SK-N-SH (cell line): ENCODE data around the gene MTRF1. TPM values are rescaled to one million over a fixed set of nuclear protein-coding genes. Genes with fewer than 3 reads are reported as not detected.

Experiments
- CTCF ChIA-PET: fragments of 300-600, 350-600 bp; formaldehyde crosslinking; extraction: SDS; loops from one replicate; lab custom pipeline; 2021; lab: Yijun Ruan, JAX
- POLR2A ChIA-PET: fragments of 350-600 bp; sonication (Branson Sonifier 250); formaldehyde crosslinking; extraction: SDS; loops from one replicate; lab custom pipeline; 2020; ENCODE audit warnings: antibody characterized with exemption, inconsistent platforms; lab: Yijun Ruan, JAX
- DNase-seq: peaks from one replicate; pipeline ENCODE4 v3.0.0; 2012
- H2AFZ ChIP-seq: fragments of 200-600 bp; sonication (generic); 2 replicates; pipeline ENCODE4 v1.8.1; 2016; ENCODE audit warnings: antibody characterized with exemption, mild to moderate bottlenecking, low read depth
- H3F3A ChIP-seq: fragments of 200-600 bp; sonication (generic); replicated peaks from 2 replicates; pipeline ENCODE3; 2016; ENCODE audit warnings: antibody characterized with exemption, mild to moderate bottlenecking; ENCODE audit not compliant: insufficient read depth
- H3K27ac ChIP-seq, 2 experiments: fragments of 200-500 bp in 1 of 2; fragments of 200-600 bp in 1 of 2; sonication (Bioruptor generic) in 1 of 2; sonication (generic), shearing (Covaris generic) in 1 of 2; 2 replicates each; pipeline versions ENCODE4 v1.5.1 to v1.6.1; 2014 to 2016; ENCODE audit warnings: low read depth in 2 of 2, inconsistent platforms in 1 of 2, low read length in 1 of 2, mild to moderate bottlenecking in 1 of 2, mixed read lengths in 1 of 2
- H3K27me3 ChIP-seq: fragments of 200-600 bp; sonication (generic), shearing (Covaris generic); 2 replicates; pipeline ENCODE4 v1.6.1; 2016; ENCODE audit warnings: mixed run types; ENCODE audit not compliant: insufficient read depth
- H3K36me3 ChIP-seq, 2 experiments: fragments of 200-500 bp in 1 of 2; fragments of 200-600 bp in 1 of 2; sonication (Bioruptor generic) in 1 of 2; sonication (generic) in 1 of 2; replicated peaks in 1 of 2; 2 replicates each; pipeline versions ENCODE3 to v1.5.1; 2014 to 2016; ENCODE audit warnings: low read length in 1 of 2, mild to moderate bottlenecking in 1 of 2; ENCODE audit not compliant: insufficient read depth in 2 of 2, control insufficient read depth in 1 of 2
- H3K4me1 ChIP-seq, 2 experiments: fragments of 200-500 bp in 1 of 2; fragments of 200-600 bp in 1 of 2; sonication (Bioruptor generic) in 1 of 2; sonication (generic), shearing (Covaris generic) in 1 of 2; 2 replicates each; pipeline versions ENCODE4 v1.5.1 to v1.6.1; 2014 to 2016; ENCODE audit warnings: low read depth in 1 of 2, low read length in 1 of 2, mixed run types in 1 of 2; ENCODE audit not compliant: insufficient read depth in 2 of 2, control insufficient read depth in 1 of 2
- H3K4me2 ChIP-seq: fragments of 200-600 bp; sonication (generic), shearing (Covaris generic); 2 replicates; pipeline ENCODE4 v1.6.1; 2017; ENCODE audit warnings: mixed run types
- H3K4me3 ChIP-seq, 2 experiments: fragments of 200-500 bp in 1 of 2; fragments of 200-600 bp in 1 of 2; sonication (Bioruptor generic) in 1 of 2; sonication (generic), shearing (Covaris generic) in 1 of 2; 2 replicates each; pipeline versions ENCODE4 v1.5.1 to v1.8.1; 2014 to 2016; ENCODE audit warnings: low read depth in 2 of 2, inconsistent platforms in 1 of 2, low read length in 1 of 2, mild to moderate bottlenecking in 1 of 2, mixed read lengths in 1 of 2, moderate library complexity in 1 of 2
- H3K79me2 ChIP-seq: fragments of 200-600 bp; sonication (generic); 2 replicates; pipeline ENCODE4 v1.8.1; 2017; ENCODE audit warnings: mild to moderate bottlenecking; ENCODE audit not compliant: insufficient read depth
- H3K9ac ChIP-seq: fragments of 200-600 bp; sonication (generic); 2 replicates; pipeline ENCODE4 v1.6.1; 2017; ENCODE audit warnings: mixed run types
- H3K9me2 ChIP-seq: fragments of 200-600 bp; sonication (generic); 2 replicates; pipeline ENCODE4 v1.6.1; 2017; ENCODE audit warnings: mixed run types
- H3K9me3 ChIP-seq: fragments of 200-600 bp; sonication (generic); 2 replicates; pipeline ENCODE4 v1.6.1; 2017; ENCODE audit warnings: mixed run types, mild to moderate bottlenecking, moderate library complexity
- H4K20me1 ChIP-seq: fragments of 200-600 bp; sonication (generic); 2 replicates; pipeline ENCODE4 v1.6.1; 2017; ENCODE audit warnings: mild to moderate bottlenecking, mixed run types; ENCODE audit not compliant: insufficient read depth
- EP300 ChIP-seq, 2 experiments: IDR thresholded peaks; 2 replicates each; pipeline versions ENCODE4 v1.4.0 to v1.6.1; 2012; ENCODE audit warnings: borderline replicate concordance in 1 of 2, low read depth in 1 of 2, low read length in 1 of 2
- FOSL2 ChIP-seq: IDR thresholded peaks from 2 replicates; pipeline ENCODE4 v1.4.0; 2012; ENCODE audit warnings: low read depth, mild to moderate bottlenecking, moderate library complexity, borderline replicate concordance
- GABPA ChIP-seq: IDR thresholded peaks from 2 replicates; pipeline ENCODE4 v1.4.0; 2012; ENCODE audit warnings: low read depth, mild to moderate bottlenecking
- IRF3 ChIP-seq: fragments of 150-350 bp; IDR thresholded peaks from 2 replicates; pipeline ENCODE4 v1.6.1; 2016; ENCODE audit warnings: mild to moderate bottlenecking, low read depth, low read length
- JUND ChIP-seq: IDR thresholded peaks from 2 replicates; pipeline ENCODE4 v1.4.0; 2012
- MEF2A ChIP-seq: IDR thresholded peaks from 2 replicates; pipeline ENCODE4 v1.4.0; 2012; ENCODE audit warnings: low read depth, borderline replicate concordance
- NFIC ChIP-seq: IDR thresholded peaks from 2 replicates; pipeline ENCODE4 v1.4.0; 2012; ENCODE audit warnings: borderline replicate concordance
- RXRA ChIP-seq: IDR thresholded peaks from 2 replicates; pipeline ENCODE4 v1.4.0; 2012; ENCODE audit warnings: low read depth, mild to moderate bottlenecking, borderline replicate concordance
- SIN3A ChIP-seq: IDR thresholded peaks from 2 replicates; pipeline ENCODE4 v1.6.1; 2012; ENCODE audit warnings: low read depth, mild to moderate bottlenecking, low read length, moderate library complexity, borderline replicate concordance
- TCF12 ChIP-seq: IDR thresholded peaks from 2 replicates; pipeline ENCODE4 v1.4.0; 2012
- ZBTB33 ChIP-seq: IDR thresholded peaks from 2 replicates; pipeline ENCODE4 v1.4.0; 2012; ENCODE audit warnings: low read depth, borderline replicate concordance
- WGBS: methylation state at CpG from one replicate; pipeline ENCODE4 v1.1.6; 2017; ENCODE audit warnings: low lambda C conversion rate; 5-methylcytosine and 5-hydroxymethylcytosine counted together
- polyA plus RNA-seq, 3 experiments: library from polyadenylated mRNA; depleted of rRNA; stranded (reverse); fragments of >200 nt; gene quantifications; 2 replicates each; pipeline ENCODE4 v1.2.3, GENCODE V29; 2012

Gene MTRF1
- polyA plus RNA-seq, 1 of the 3 experiments (the other 2 are of a cell fraction) = 9.2 TPM

- no peak overlapping the region for H2AFZ ChIP-seq
- ChIA-PET CTCF (no interaction called here), POLR2A (no interaction called here)
- no peak for DNase-seq
- TF ChIP-seq SIN3A (no peak), ZBTB33 (no peak), GABPA (no peak), JUND (peak; percentile 47), MEF2A (no peak), FOSL2 (peak; percentile 56; the same call in 1 of the 2 replicates), TCF12 (peak; percentile 56), RXRA (no peak)
- H3K9me2 ChIP-seq = no peaks in the 10 kb centered on the region
- peaks cover 20% of the 10 kb centered on the region for H3F3A ChIP-seq
- peak overlapping the region; percentile 25; the same call in 1 of the 2 replicates for H3K4me2 ChIP-seq
- no peaks in the 10 kb centered on the region for H3K27me3 ChIP-seq
- H4K20me1 ChIP-seq = no peaks in the 10 kb centered on the region
- H3K4me3 ChIP-seq = no peak overlapping the region
- peaks cover 0 to 3% of the 10 kb centered on the region in 2 experiments; a peak in 1 of 4 replicates for H3K4me1 ChIP-seq
- 0 out of 2 replicates have a peak, but pooled peaks cover 6% of the 10 kb centered on the region for H3K9me3 ChIP-seq
- H3K79me2 ChIP-seq = no peaks in the 10 kb centered on the region
- H3K9ac ChIP-seq = no peak overlapping the region
- H3K36me3 ChIP-seq = no peaks in the 10 kb centered on the region
- H3K27ac ChIP-seq = peak overlapping the region in 1 of 2 experiments; percentile 49; a peak in 2 of 4 replicates
These were observed 47.2 kb downstream of the MTRF1 start for GRCh38 chr13:41216160-41216559.

- no peak for DNase-seq
- no peak for TF ChIP-seq IRF3
- no peak for TF ChIP-seq FOSL2
- TF ChIP-seq EP300 (IDR thresholded peaks at IDR 0.05; ENCODE audit: borderline replicate concordance in 1 of 2, low read depth in 1 of 2, low read length in 1 of 2) = no peak
- TF ChIP-seq NFIC = no peak
- H3K36me3 ChIP-seq = no peaks in the 10 kb centered on the region
- peaks cover 16% of the 10 kb centered on the region for H3F3A ChIP-seq
- H3K9me3 ChIP-seq = 0 out of 2 replicates have a peak, but pooled peaks cover 6% of the 10 kb centered on the region
- POLR2A ChIA-PET = no interaction called here
- no peaks in the 10 kb centered on the region for H3K79me2 ChIP-seq
- no peaks in the 10 kb centered on the region for H3K27me3 ChIP-seq
- H3K9ac ChIP-seq = no peak overlapping the region
- no peak overlapping the region for H2AFZ ChIP-seq
- H3K27ac ChIP-seq = no peak overlapping the region
- H4K20me1 ChIP-seq = no peaks in the 10 kb centered on the region
- no peak overlapping the region for H3K4me3 ChIP-seq
- H3K9me2 ChIP-seq = no peaks in the 10 kb centered on the region
- CTCF ChIA-PET = no interaction called here
- WGBS = no CpG with 5 or more reads among the region's 3 CpGs
- no peak overlapping the region for H3K4me2 ChIP-seq
- peaks cover 0 to 3% of the 10 kb centered on the region in 2 experiments; a peak in 1 of 4 replicates for H3K4me1 ChIP-seq
These were observed 49.5 kb downstream of the MTRF1 start for GRCh38 chr13:41213919-41214318.
